Measurements from ENCODE around the gene UBE2E1. TPM values are rescaled to one million over a fixed set of nuclear protein-coding genes. Genes with fewer than 3 reads are reported as not detected.
A peak's percentile ranks its signal among the peaks of the same experiment; 100 is the strongest.
"Not testable (repeated sequence)": the region's sequence is repeated elsewhere in the genome, so short reads cannot be mapped to it uniquely, and the experiment has no call there.

The UBE2E1 gene
- total RNA-seq, 1 experiment from 2014 or later, result 200 TPM

DNA sequence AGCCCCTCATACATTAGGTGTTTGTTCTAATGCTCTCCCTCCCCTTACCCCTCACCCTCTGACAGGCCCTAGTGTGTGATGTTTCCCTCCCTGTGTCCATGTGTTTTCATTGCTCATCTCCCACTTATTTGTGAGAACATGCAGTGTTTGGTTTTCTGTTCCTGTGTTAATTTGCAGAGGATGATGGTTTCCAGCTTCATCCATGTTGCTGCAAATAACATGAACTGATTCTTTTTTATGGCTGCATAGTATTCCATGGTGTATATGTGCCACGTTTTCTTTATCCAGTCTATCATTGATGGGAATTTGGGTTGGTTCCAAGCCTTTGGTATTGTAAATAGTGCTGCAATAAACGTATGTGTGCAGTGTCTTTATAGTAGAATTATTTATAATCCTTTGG is 43.7 kb downstream of the UBE2E1 start:
- H3K36me3 ChIP-seq (ENCODE audit: insufficient read depth, low read length), result peaks cover 29% of the 10 kb centered on the region
- not testable (repeated sequence) for H3K27ac ChIP-seq (ENCODE audit: low read length); H3K9ac ChIP-seq (ENCODE audit: low read length); H3K9me2 ChIP-seq (replicated peaks; ENCODE audit: insufficient read depth, low read length); H3K4me2 ChIP-seq (ENCODE audit: low read depth, low read length, poor library complexity, severe bottlenecking); H3K9me3 ChIP-seq (ENCODE audit: low read length); DNase-seq; H3K4me1 ChIP-seq (ENCODE audit: low read length); H2AFZ ChIP-seq (ENCODE audit: low read length); H4K20me1 ChIP-seq (ENCODE audit: insufficient read depth, low read depth, low read length); H3K4me3 ChIP-seq (ENCODE audit: low read length); H3K27me3 ChIP-seq (ENCODE audit: low read length)
- H3K79me2 ChIP-seq (ENCODE audit: low read length), result peaks cover 100% of the 10 kb centered on the region

DNA sequence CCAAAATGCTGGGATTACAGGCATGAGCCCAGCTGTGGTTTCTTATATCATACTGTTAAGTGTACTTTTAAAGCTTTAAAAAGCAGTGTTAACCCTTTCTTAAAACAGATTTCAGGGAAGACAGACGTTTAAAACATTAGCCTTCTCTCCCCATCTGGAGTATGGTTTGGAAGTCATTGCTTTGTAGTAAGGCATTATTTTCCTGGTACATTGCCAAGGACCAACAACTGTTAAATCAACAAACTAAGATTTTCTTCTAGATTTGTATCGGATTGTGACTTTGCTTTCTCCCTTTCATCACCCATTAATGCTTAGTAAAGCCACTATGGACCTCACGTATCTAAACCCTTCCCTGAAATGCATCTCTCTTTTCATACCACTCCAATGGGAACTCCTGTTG is 50.5 kb downstream of the UBE2E1 start:
- Histone ChIP-seq H3K9ac (ENCODE audit: low read length) (peak overlapping the region; percentile 5; the same call in 1 of the 2 replicates), H4K20me1 (ENCODE audit: insufficient read depth, low read depth, low read length) (peaks cover 27% of the 10 kb centered on the region), H3K36me3 (ENCODE audit: insufficient read depth, low read length) (peaks cover 20% of the 10 kb centered on the region), H3K9me2 (replicated peaks; ENCODE audit: insufficient read depth, low read length) (no peaks in the 10 kb centered on the region), H3K27me3 (ENCODE audit: low read length) (no peaks in the 10 kb centered on the region), H3K4me2 (ENCODE audit: low read depth, low read length, poor library complexity, severe bottlenecking) (peak overlapping the region; percentile 50), H3K79me2 (ENCODE audit: low read length) (peaks cover 98% of the 10 kb centered on the region), H2AFZ (ENCODE audit: low read length) (no peak overlapping the region), H3K9me3 (ENCODE audit: low read length) (no peaks in the 10 kb centered on the region), H3K4me3 (ENCODE audit: low read length) (no peak overlapping the region), H3K4me1 (ENCODE audit: low read length) (peaks cover 53% of the 10 kb centered on the region), H3K27ac (ENCODE audit: low read length) (peak overlapping the region; percentile 70)
- DNase-seq, result no peak

DNA sequence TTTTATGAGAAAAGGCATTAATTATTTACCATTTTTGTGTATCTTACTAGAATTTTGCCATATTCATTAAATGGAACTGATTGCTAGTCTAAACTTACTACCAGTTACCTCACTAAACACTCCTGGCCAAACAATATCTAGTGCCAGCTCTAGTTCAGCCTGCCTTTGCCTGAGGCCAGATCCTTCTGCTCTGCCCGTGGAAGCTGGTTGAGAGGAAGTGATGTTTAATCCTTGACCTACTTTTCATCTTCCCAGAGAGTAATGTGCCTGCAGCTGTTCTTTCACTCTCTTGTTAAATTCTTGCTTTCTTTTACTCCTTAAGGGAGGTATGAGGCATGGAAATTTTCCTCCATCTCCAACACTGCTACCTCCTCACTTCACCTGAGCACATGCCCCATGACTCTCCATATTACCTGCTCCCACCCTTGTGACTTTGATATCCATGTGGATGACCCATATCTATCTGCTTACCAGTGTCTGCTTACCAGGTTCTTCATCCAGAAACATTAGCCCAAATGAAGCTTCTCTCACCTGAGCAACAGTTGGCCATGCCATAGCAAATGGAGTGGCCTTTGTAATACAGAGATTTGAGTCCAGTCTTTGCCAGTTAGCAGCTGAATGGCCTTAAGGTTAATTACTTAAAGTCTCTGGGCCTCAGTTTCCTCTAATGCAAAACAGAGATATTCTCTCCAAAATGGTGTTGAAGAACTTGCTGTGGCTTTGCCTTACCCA is 53.4 kb downstream of the UBE2E1 start:
- Histone ChIP-seq H3K9me2 (replicated peaks; ENCODE audit: insufficient read depth, low read length) (no peaks in the 10 kb centered on the region), H3K27ac (ENCODE audit: low read length) (peak overlapping the region; percentile 37), H3K4me2 (ENCODE audit: low read depth, low read length, poor library complexity, severe bottlenecking) (no peak overlapping the region), H2AFZ (ENCODE audit: low read length) (no peak overlapping the region), H3K4me1 (ENCODE audit: low read length) (peaks cover 55% of the 10 kb centered on the region), H3K4me3 (ENCODE audit: low read length) (no peak overlapping the region), H3K27me3 (ENCODE audit: low read length) (no peaks in the 10 kb centered on the region), H4K20me1 (ENCODE audit: insufficient read depth, low read depth, low read length) (peaks cover 35% of the 10 kb centered on the region), H3K9ac (ENCODE audit: low read length) (no peak overlapping the region), H3K36me3 (ENCODE audit: insufficient read depth, low read length) (peaks cover 13% of the 10 kb centered on the region; the same call in 1 of the 2 replicates), H3K9me3 (ENCODE audit: low read length) (no peaks in the 10 kb centered on the region), H3K79me2 (ENCODE audit: low read length) (peaks cover 96% of the 10 kb centered on the region)
- DNase-seq, result no peak

DNA sequence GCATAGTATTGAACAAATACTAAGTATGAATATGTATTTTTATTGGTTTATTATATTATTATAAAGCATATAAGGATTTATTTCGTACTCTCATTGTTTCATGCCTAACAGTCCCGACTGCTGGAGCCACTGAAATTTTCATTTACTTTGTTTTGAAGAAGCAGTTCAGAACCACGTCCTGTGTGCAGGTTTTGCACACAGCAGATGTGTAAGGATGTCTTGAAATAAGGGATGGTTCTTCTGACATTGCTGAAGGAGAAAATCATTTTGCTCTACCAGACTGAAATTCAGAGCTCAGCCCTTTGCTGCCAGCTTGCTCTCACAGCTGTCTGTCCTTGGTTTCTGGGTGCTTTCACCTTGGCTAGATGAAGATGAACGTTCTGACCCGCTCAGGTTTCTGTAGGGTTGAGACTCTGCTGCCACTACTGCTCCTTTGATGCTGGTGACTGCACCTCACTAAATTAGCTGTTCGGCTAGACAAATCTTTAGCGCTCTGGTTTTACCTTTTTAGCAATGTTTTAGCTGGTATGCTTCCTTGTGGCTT is 54.2 kb downstream of the UBE2E1 start:
- Histone ChIP-seq H3K27ac (ENCODE audit: low read length) (no peak overlapping the region), H2AFZ (ENCODE audit: low read length) (no peak overlapping the region), H3K9me2 (replicated peaks; ENCODE audit: insufficient read depth, low read length) (no peaks in the 10 kb centered on the region), H3K4me1 (ENCODE audit: low read length) (peaks cover 55% of the 10 kb centered on the region), H3K9me3 (ENCODE audit: low read length) (no peaks in the 10 kb centered on the region), H3K4me3 (ENCODE audit: low read length) (no peak overlapping the region), H3K9ac (ENCODE audit: low read length) (no peak overlapping the region), H3K27me3 (ENCODE audit: low read length) (no peaks in the 10 kb centered on the region), H4K20me1 (ENCODE audit: insufficient read depth, low read depth, low read length) (peaks cover 34% of the 10 kb centered on the region), H3K79me2 (ENCODE audit: low read length) (peaks cover 96% of the 10 kb centered on the region), H3K36me3 (ENCODE audit: insufficient read depth, low read length) (peaks cover 13% of the 10 kb centered on the region; the same call in 1 of the 2 replicates), H3K4me2 (ENCODE audit: low read depth, low read length, poor library complexity, severe bottlenecking) (no peak overlapping the region)
- DNase-seq, result no peak

DNA sequence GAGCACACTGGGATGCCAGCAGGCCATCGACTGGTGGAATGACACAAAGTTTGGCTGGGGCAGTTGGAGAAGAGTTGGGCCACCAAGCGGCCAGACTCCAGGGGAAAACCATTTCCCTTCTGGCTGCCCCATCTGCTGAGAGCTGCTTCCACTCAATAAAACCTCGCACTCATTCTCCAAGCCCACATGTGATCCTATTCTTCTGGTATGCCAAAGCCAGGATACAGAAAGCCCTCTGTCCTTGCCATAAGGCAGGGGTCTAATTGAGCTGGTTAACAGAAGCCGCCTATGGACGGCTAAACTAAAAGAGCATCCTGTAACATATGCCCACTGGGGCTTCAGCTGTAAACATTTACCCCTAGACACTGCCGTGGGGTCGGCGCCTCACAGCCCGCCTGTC is 55.9 kb downstream of the UBE2E1 start:
- H3K4me3 ChIP-seq (ENCODE audit: low read length), result no peak overlapping the region
- peaks cover 57% of the 10 kb centered on the region for H3K4me1 ChIP-seq (ENCODE audit: low read length)
- peaks cover 47% of the 10 kb centered on the region for H4K20me1 ChIP-seq (ENCODE audit: insufficient read depth, low read depth, low read length)
- H3K79me2 ChIP-seq (ENCODE audit: low read length), result peaks cover 98% of the 10 kb centered on the region
- DNase-seq, result no peak
- H3K9me2 ChIP-seq (replicated peaks; ENCODE audit: insufficient read depth, low read length), result no peaks in the 10 kb centered on the region
- no peak overlapping the region for H2AFZ ChIP-seq (ENCODE audit: low read length)
- peaks cover 13% of the 10 kb centered on the region; the same call in 1 of the 2 replicates for H3K36me3 ChIP-seq (ENCODE audit: insufficient read depth, low read length)
- H3K27me3 ChIP-seq (ENCODE audit: low read length), result no peaks in the 10 kb centered on the region
- H3K27ac ChIP-seq (ENCODE audit: low read length), result no peak overlapping the region
- H3K4me2 ChIP-seq (ENCODE audit: low read depth, low read length, poor library complexity, severe bottlenecking), result no peak overlapping the region
- no peak overlapping the region for H3K9ac ChIP-seq (ENCODE audit: low read length)
- H3K9me3 ChIP-seq (ENCODE audit: low read length), result no peaks in the 10 kb centered on the region

DNA sequence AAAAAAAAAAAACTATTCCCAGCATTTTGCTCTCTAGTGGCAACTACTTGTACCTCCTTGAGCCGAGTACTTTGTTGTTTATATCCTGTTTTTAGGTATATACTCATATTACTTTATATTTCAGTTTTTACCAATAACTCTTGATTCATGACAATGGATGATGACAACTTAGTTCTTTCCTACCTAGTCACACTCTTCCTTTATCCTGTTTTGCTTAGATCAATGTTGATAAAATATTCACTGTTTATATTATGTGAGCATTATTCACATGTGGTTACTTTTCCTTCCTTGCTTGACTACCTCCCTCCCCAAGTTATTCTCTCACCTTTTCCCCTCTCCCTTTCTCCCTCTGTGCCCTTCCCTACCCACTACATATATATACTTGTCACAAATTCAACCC is 57.3 kb downstream of the UBE2E1 start:
- no peak overlapping the region for H3K4me2 ChIP-seq (ENCODE audit: low read depth, low read length, poor library complexity, severe bottlenecking)

DNA sequence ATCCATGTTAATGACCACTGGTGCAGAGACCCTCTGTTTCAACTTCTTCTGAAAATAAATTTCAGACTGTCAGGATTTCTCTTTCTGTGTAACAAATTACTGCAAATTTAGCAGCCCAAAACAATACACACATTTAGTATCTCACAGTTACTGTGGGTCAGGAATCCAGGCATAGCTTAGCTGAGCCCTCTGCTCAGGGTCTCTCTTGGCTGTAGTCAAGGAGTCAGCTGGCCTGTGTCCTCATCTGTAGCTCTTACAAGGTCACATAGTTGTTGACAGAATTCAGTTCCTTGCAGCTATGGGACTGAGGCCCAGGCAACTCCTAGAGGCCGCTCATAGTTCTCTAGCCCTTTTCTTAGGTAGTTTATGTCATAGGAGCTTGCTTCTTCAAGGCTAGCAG is 59.2 kb downstream of the UBE2E1 start:
- Histone ChIP-seq H3K27me3 (ENCODE audit: low read length) (no peaks in the 10 kb centered on the region), H4K20me1 (ENCODE audit: insufficient read depth, low read depth, low read length) (peaks cover 29% of the 10 kb centered on the region), H3K9me2 (replicated peaks; ENCODE audit: insufficient read depth, low read length) (no peaks in the 10 kb centered on the region), H3K9me3 (ENCODE audit: low read length) (no peaks in the 10 kb centered on the region), H2AFZ (ENCODE audit: low read length) (no peak overlapping the region), H3K4me1 (ENCODE audit: low read length) (peaks cover 43% of the 10 kb centered on the region), H3K27ac (ENCODE audit: low read length) (no peak overlapping the region), H3K9ac (ENCODE audit: low read length) (no peak overlapping the region), H3K4me2 (ENCODE audit: low read depth, low read length, poor library complexity, severe bottlenecking) (no peak overlapping the region), H3K4me3 (ENCODE audit: low read length) (no peak overlapping the region), H3K36me3 (ENCODE audit: insufficient read depth, low read length) (peaks cover 9% of the 10 kb centered on the region; the same call in 1 of the 2 replicates), H3K79me2 (ENCODE audit: low read length) (peaks cover 98% of the 10 kb centered on the region)
- DNase-seq, result no peak

More for the DNA sequence above, 57.3 kb downstream of the UBE2E1 start:
- no peak overlapping the region for H3K9ac ChIP-seq (ENCODE audit: low read length)
- no peaks in the 10 kb centered on the region for H3K27me3 ChIP-seq (ENCODE audit: low read length)
- peaks cover 98% of the 10 kb centered on the region for H3K79me2 ChIP-seq (ENCODE audit: low read length)
- no peaks in the 10 kb centered on the region for H3K9me3 ChIP-seq (ENCODE audit: low read length)
- no peak overlapping the region for H2AFZ ChIP-seq (ENCODE audit: low read length)
- H3K4me1 ChIP-seq (ENCODE audit: low read length), result peaks cover 55% of the 10 kb centered on the region
- peaks cover 13% of the 10 kb centered on the region; the same call in 1 of the 2 replicates for H3K36me3 ChIP-seq (ENCODE audit: insufficient read depth, low read length)
- H3K27ac ChIP-seq (ENCODE audit: low read length), result no peak overlapping the region
- DNase-seq, result no peak
- no peaks in the 10 kb centered on the region for H3K9me2 ChIP-seq (replicated peaks; ENCODE audit: insufficient read depth, low read length)
- H4K20me1 ChIP-seq (ENCODE audit: insufficient read depth, low read depth, low read length), result peaks cover 40% of the 10 kb centered on the region
- H3K4me3 ChIP-seq (ENCODE audit: low read length), result no peak overlapping the region

DNA sequence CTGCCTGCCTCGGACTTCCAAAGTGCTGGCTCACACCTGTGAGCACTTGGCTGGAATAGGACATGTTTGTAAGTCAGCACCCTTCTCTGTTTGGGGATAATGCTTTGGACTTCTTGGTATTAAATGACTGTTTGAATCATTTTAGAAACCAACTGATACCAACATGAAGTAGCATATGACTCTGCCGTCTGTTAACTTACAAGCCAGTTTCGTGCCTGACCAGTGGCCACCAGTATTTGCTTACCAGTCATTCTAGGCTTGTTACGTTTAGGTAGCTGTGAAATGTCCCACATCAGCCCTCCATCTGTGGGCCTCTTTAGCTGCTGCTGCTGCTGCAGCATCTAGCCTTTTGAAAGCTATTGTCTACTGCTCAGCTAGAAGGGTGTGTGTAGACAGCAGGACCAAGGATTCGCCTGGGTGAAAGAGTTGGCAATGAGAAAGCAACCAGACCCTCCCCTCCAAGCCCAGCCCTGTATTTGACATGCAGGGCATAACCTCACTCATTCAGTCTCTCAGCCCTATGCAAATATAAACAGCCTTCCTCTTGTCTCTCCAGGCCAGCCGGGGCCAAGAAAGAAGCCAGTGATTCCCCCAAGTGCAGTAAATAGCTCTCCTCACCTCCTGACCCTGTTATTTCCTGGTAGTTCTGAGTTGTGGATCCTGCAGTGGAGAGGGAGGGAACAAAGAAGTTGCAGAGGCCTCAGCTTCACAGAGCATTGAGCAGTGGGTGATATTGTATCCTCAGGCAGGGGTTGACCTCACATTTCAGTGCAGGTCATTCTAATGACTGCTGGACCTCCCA is 60.0 kb downstream of the UBE2E1 start:
- no peaks in the 10 kb centered on the region for H3K9me3 ChIP-seq (ENCODE audit: low read length)
- H3K27ac ChIP-seq (ENCODE audit: low read length), result peak overlapping the region; percentile 40
- H3K4me1 ChIP-seq (ENCODE audit: low read length), result peaks cover 43% of the 10 kb centered on the region
- DNase-seq, result peak; percentile 52
- peaks cover 7% of the 10 kb centered on the region; the same call in 1 of the 2 replicates for H3K36me3 ChIP-seq (ENCODE audit: insufficient read depth, low read length)
- no peak overlapping the region for H2AFZ ChIP-seq (ENCODE audit: low read length)
- H3K4me2 ChIP-seq (ENCODE audit: low read depth, low read length, poor library complexity, severe bottlenecking), result peak overlapping the region; percentile 27
- peaks cover 95% of the 10 kb centered on the region for H3K79me2 ChIP-seq (ENCODE audit: low read length)
- no peaks in the 10 kb centered on the region for H3K9me2 ChIP-seq (replicated peaks; ENCODE audit: insufficient read depth, low read length)
- peaks cover 29% of the 10 kb centered on the region for H4K20me1 ChIP-seq (ENCODE audit: insufficient read depth, low read depth, low read length)
- peak overlapping the region; percentile 26; the same call in 1 of the 2 replicates for H3K9ac ChIP-seq (ENCODE audit: low read length)
- H3K27me3 ChIP-seq (ENCODE audit: low read length), result no peaks in the 10 kb centered on the region
- H3K4me3 ChIP-seq (ENCODE audit: low read length), result no peak overlapping the region

Measured in Karpas-422 (cell line).